Measurements from ENCODE around the gene TMEM169.

DNA sequence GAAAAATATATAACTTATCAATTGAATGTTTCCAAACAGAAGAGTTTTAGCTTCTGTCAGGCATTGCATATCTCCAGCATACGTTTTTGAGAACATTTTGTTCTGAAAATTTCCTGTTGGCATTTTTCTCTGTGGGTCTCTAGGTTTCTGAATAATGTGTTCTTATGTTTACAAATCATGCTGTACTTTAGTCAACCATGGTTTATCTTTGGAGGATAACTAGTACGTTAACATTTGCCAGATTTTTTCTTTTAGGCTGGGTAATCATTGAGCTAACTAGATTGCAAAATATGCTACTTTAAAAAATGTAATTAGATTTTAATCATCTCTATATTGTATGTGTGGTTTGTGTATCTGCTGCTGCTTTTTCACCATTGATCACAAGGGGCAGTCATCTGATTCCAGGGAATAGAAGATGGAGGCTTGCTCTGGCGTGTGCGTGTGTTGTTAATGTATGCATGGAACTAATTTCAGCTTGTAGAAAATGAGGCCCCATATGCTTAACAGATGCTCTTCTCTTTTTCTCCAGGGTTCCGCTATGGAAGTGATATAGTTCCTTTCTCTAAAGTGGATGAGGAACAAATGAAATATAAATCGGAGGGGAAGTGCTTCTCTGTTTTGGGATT is 48.7 kb downstream of the TMEM169 start:
- TF ChIP-seq, protein P1, sequence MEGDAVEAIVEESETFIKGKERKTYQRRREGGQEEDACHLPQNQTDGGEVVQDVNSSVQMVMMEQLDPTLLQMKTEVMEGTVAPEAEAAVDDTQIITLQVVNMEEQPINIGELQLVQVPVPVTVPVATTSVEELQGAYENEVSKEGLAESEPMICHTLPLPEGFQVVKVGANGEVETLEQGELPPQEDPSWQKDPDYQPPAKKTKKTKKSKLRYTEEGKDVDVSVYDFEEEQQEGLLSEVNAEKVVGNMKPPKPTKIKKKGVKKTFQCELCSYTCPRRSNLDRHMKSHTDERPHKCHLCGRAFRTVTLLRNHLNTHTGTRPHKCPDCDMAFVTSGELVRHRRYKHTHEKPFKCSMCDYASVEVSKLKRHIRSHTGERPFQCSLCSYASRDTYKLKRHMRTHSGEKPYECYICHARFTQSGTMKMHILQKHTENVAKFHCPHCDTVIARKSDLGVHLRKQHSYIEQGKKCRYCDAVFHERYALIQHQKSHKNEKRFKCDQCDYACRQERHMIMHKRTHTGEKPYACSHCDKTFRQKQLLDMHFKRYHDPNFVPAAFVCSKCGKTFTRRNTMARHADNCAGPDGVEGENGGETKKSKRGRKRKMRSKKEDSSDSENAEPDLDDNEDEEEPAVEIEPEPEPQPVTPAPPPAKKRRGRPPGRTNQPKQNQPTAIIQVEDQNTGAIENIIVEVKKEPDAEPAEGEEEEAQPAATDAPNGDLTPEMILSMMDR (IDR thresholded peaks at IDR 0.05), result no peak
- TF ChIP-seq EZH2 (IDR thresholded peaks at IDR 0.05; ENCODE audit: borderline replicate concordance, insufficient read depth, low read depth, low read length, poor library complexity, severe bottlenecking), result no peak
